Endothelial cell of umbilical vein (primary cell): Measurements from ENCODE around the gene RMND1. TPM values are rescaled to one million over a fixed set of nuclear protein-coding genes. Genes with fewer than 3 reads are reported as not detected.

ENCODE experiments used
- BruUV-seq: library from RNA; stranded (reverse); fragments of 400-500 nt; replicated peaks from 2 replicates; lab custom pipeline; 2021; lab: Mats Ljungman, UMichigan
- CTCF ChIA-PET: fragments of 300-600, 350-600 bp; sonication (Branson Sonifier 250); formaldehyde crosslinking; loops from one replicate; lab custom pipeline; 2021; ENCODE audit warnings: antibody characterized with exemption, inconsistent platforms; lab: Charles Lee
- POLR2A ChIA-PET: fragments of 300-600, 350-600 bp; sonication (Branson Sonifier 250); formaldehyde crosslinking; loops from one replicate; lab custom pipeline; 2021; ENCODE audit warnings: antibody characterized with exemption, inconsistent platforms; lab: Charles Lee
- DNase-seq: peaks from one replicate; pipeline ENCODE4 v3.0.0-alpha.2; 2011; ENCODE audit warnings: low read depth, low spot score
- FAIRE-seq: peaks from 2 replicates; lab custom pipeline; 2011; peaks lifted over from hg19 to GRCh38; lab: Jason Lieb, UNC
- H2AFZ ChIP-seq: 2 replicates; pipeline ENCODE4 v1.6.0; 2012; ENCODE audit warnings: low read depth, low read length, control low read depth, inconsistent platforms
- H3K27ac ChIP-seq: 2 replicates; pipeline ENCODE4 v1.5.1; 2011; ENCODE audit warnings: low read depth, mild to moderate bottlenecking, control low read depth, low read length, moderate library complexity; ENCODE audit not compliant: insufficient read depth
- H3K27me3 ChIP-seq, 2 experiments: 2 replicates each; pipeline versions ENCODE4 v1.6.0 to v1.6.1; 2011; ENCODE audit warnings: low read length in 2 of 2, mixed read lengths in 1 of 2; ENCODE audit not compliant: control insufficient read depth in 2 of 2, insufficient read depth in 2 of 2
- H3K36me3 ChIP-seq, 2 experiments: 2 replicates in 1 of 2; 3 replicates in 1 of 2; pipeline ENCODE4 v1.5.1; 2011; ENCODE audit warnings: low read length in 2 of 2, mild to moderate bottlenecking in 1 of 2, moderate library complexity in 1 of 2; ENCODE audit not compliant: control insufficient read depth in 2 of 2, insufficient read depth in 2 of 2; ENCODE audit errors: extremely low read depth in 1 of 2
- H3K4me1 ChIP-seq: 3 replicates; pipeline ENCODE4 v1.5.1; 2011; ENCODE audit warnings: mild to moderate bottlenecking, low read length; ENCODE audit not compliant: control insufficient read depth, insufficient read depth; ENCODE audit errors: extremely low read depth
- H3K4me2 ChIP-seq: 2 replicates; pipeline ENCODE4 v1.6.1; 2011; ENCODE audit warnings: low read length, control low read depth, mixed read lengths; ENCODE audit not compliant: insufficient read depth
- H3K4me3 ChIP-seq, 3 experiments: fragments of 200-600 bp in 1 of 3; sonication (generic), shearing (Covaris generic) in 1 of 3; replicated peaks in 1 of 3; 2 replicates each; pipeline ENCODE4 v1.5.1; 2011 to 2016; ENCODE audit warnings: control low read depth in 3 of 3, low read length in 3 of 3, mild to moderate bottlenecking in 2 of 3, inconsistent platforms in 1 of 3, low read depth in 1 of 3, moderate library complexity in 1 of 3; ENCODE audit not compliant: insufficient read depth in 1 of 3
- H3K79me2 ChIP-seq: 2 replicates; pipeline ENCODE4 v1.6.0; 2012; ENCODE audit warnings: low read length, inconsistent platforms; ENCODE audit not compliant: control insufficient read depth, insufficient read depth
- H3K9ac ChIP-seq: replicated peaks from 2 replicates; pipeline ENCODE3; 2011; ENCODE audit warnings: low read length, control low read depth; ENCODE audit not compliant: insufficient read depth; ENCODE audit errors: extremely low read depth
- H3K9me1 ChIP-seq: replicated peaks from 3 replicates; pipeline ENCODE4 v1.6.0; 2011; ENCODE audit warnings: mild to moderate bottlenecking, low read length; ENCODE audit not compliant: control insufficient read depth, insufficient read depth; ENCODE audit errors: extremely low read depth
- H3K9me3 ChIP-seq: replicated peaks from 2 replicates; pipeline ENCODE4 v1.5.1; 2012; ENCODE audit warnings: low read length, inconsistent platforms; ENCODE audit not compliant: control insufficient read depth, insufficient read depth
- H4K20me1 ChIP-seq: replicated peaks from 2 replicates; pipeline ENCODE3; 2011; ENCODE audit warnings: mild to moderate bottlenecking, low read length; ENCODE audit not compliant: control insufficient read depth, insufficient read depth; ENCODE audit errors: extremely low read depth
- EZH2 ChIP-seq: IDR thresholded peaks from 2 replicates; pipeline ENCODE4 v1.6.1; 2012; ENCODE audit warnings: borderline replicate concordance, low read depth, mild to moderate bottlenecking, moderate library complexity, low read length, inconsistent platforms; ENCODE audit not compliant: severe bottlenecking
- FOS ChIP-seq: IDR thresholded peaks from 2 replicates; pipeline ENCODE4 v1.6.1; 2011; ENCODE audit warnings: mild to moderate bottlenecking, low read length, moderate library complexity, borderline replicate concordance; ENCODE audit not compliant: insufficient read depth
- GATA2 ChIP-seq: IDR thresholded peaks from 2 replicates; pipeline ENCODE4 v1.7.0; 2011; ENCODE audit warnings: low read depth, mild to moderate bottlenecking, moderate library complexity, mixed read lengths, low read length; ENCODE audit not compliant: insufficient read length, insufficient read depth
- JUN ChIP-seq: IDR thresholded peaks from 2 replicates; pipeline ENCODE4 v1.6.1; 2011; ENCODE audit warnings: borderline replicate concordance, low read depth; ENCODE audit not compliant: insufficient read length, insufficient read depth
- MYC ChIP-seq: IDR thresholded peaks from one replicate; pipeline ENCODE4 v1.6.1; 2011; ENCODE audit warnings: mild to moderate bottlenecking, low read depth, low read length
- POLR2A ChIP-seq: IDR thresholded peaks from 2 replicates; pipeline ENCODE4 v1.6.1; 2012; ENCODE audit warnings: low read depth, mild to moderate bottlenecking, control low read depth, low read length
- POLR2AphosphoS5 ChIP-seq: IDR thresholded peaks from 2 replicates; pipeline ENCODE4 v1.6.1; 2012; ENCODE audit warnings: low read depth, mild to moderate bottlenecking, control low read depth, low read length, moderate library complexity; ENCODE audit not compliant: insufficient read depth
- dilution Hi-C: fragments of 300-500 bp; cut with MboI; formaldehyde crosslinking; loops from one replicate; pipeline ENCODE4 v1.15.0; 2019; ENCODE audit warnings: low sequenced_read_pairs; ENCODE audit not compliant: extremely low pct_ligation_motif_present
- intact Hi-C: fragments of 100-400 bp; cut with micrococcal nuclease; formaldehyde crosslinking; loops from one replicate; pipeline ENCODE4 v1.10.0; 2022
- polyA plus RNA-seq, 4 experiments: library from polyadenylated mRNA; depleted of rRNA in 3 of 4; stranded (reverse) in 3 of 4; unstranded in 1 of 4; fragments of >200 nt; gene quantifications; 2 replicates each; pipeline versions ENCODE4 v1.2.1 to v1.2.3, GENCODE V29; 2011 to 2012; ENCODE audit warnings: missing spikeins in 1 of 4
- total RNA-seq: library from RNA; stranded (reverse); gene quantifications from 2 replicates; pipeline ENCODE4 v1.2.3, GENCODE V29; 2021
- TF ChIP-seq, protein P1 (sequence below): IDR thresholded peaks from 2 replicates; pipeline ENCODE4 v1.6.1; 2011; ENCODE audit not compliant: insufficient read depth, insufficient read length
- TF ChIP-seq, protein P2 (sequence below), 2 donors: IDR thresholded peaks; 1 replicate in 1 of 2; 2 replicates in 1 of 2; pipeline ENCODE4 v1.5.1; 2011; ENCODE audit warnings: low read length in 2 of 2, mild to moderate bottlenecking in 2 of 2, moderate library complexity in 2 of 2, control low read depth in 1 of 2, inconsistent platforms in 1 of 2, low read depth in 1 of 2; ENCODE audit not compliant: insufficient read depth in 1 of 2; ENCODE audit errors: extremely low read depth in 1 of 2

RMND1 gene
- total and polyA plus RNA-seq, 2 donors (not counting 3 experiments of a cell fraction or from before 2014, with no cell fraction given) = 6.3 to 21.4 TPM

DNA sequence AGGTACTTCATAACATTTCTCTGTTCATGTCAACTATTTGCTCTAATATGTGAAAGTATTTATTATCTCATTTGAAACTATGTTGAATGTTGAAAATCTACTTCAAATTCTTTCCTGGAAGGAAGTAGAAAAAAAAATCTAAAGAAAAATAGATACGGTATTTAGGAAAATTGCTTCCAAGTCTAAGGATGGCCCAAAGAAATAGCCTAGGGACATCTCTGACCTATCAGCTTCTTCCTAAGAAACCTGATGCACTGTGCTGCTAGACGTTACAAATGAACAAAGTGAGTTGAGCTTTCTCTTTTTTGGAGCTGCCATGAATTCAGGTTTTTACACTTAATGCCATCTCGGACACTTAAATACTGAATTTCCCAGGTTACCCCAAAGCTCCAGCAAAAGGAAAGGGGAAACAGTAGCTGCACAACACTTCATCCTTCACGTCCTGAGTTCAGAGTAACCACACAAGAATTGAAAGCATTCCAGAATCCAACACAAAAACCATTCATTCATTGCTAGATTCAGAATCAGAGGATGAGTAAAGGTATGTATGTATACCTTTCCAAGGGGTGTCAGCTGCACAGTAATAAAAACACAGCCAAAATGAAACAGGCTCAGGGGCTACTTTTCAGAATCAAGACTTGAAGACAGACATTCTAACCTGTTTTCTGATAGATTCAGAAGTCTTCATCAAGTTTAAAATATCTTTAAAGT lies 7.9 kb downstream of the RMND1 start:
- Histone ChIP-seq H2AFZ (no peak overlapping the region), H3K79me2 (peaks cover 24% of the 10 kb centered on the region), H3K27ac (no peak overlapping the region), H3K9ac (no peak overlapping the region), H3K27me3 (no peaks in the 10 kb centered on the region), H3K36me3 (peaks cover 0 to 2% of the 10 kb centered on the region in 2 experiments), H3K9me1 (no peaks in the 10 kb centered on the region), H3K4me2 (no peak overlapping the region), H3K9me3 (no peaks in the 10 kb centered on the region), H3K4me3 (no peak overlapping the region), H4K20me1 (no peaks in the 10 kb centered on the region), H3K4me1 (peaks cover 11% of the 10 kb centered on the region)
- BruUV-seq = no TSS peak
- no peak for TF ChIP-seq EZH2
- no peak for TF ChIP-seq GATA2
- TF ChIP-seq, protein P1, sequence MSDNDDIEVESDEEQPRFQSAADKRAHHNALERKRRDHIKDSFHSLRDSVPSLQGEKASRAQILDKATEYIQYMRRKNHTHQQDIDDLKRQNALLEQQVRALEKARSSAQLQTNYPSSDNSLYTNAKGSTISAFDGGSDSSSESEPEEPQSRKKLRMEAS = no peak
- TF ChIP-seq POLR2A = no peak
- no peak for TF ChIP-seq POLR2AphosphoS5
- TF ChIP-seq JUN = no peak
- TF ChIP-seq MYC = no peak
- no peak for TF ChIP-seq FOS
- TF ChIP-seq, protein P2, sequence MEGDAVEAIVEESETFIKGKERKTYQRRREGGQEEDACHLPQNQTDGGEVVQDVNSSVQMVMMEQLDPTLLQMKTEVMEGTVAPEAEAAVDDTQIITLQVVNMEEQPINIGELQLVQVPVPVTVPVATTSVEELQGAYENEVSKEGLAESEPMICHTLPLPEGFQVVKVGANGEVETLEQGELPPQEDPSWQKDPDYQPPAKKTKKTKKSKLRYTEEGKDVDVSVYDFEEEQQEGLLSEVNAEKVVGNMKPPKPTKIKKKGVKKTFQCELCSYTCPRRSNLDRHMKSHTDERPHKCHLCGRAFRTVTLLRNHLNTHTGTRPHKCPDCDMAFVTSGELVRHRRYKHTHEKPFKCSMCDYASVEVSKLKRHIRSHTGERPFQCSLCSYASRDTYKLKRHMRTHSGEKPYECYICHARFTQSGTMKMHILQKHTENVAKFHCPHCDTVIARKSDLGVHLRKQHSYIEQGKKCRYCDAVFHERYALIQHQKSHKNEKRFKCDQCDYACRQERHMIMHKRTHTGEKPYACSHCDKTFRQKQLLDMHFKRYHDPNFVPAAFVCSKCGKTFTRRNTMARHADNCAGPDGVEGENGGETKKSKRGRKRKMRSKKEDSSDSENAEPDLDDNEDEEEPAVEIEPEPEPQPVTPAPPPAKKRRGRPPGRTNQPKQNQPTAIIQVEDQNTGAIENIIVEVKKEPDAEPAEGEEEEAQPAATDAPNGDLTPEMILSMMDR (IDR thresholded peaks at IDR 0.05; ENCODE audit: extremely low read depth in 1 of 2, insufficient read depth in 1 of 2, low read depth in 1 of 2, low read length in 2 of 2) = no peak
- intact Hi-C loops (no loop called here), dilution Hi-C loops (no loop called here)
- FAIRE-seq = no peak
- no peak for DNase-seq
- ChIA-PET CTCF (no interaction called here), POLR2A (no interaction called here)
